ENCODE results near the gene ZFYVE28.

Gene ZFYVE28

GRCh38 chr4:2450394-2451035 lies 32.1 kb upstream of the ZFYVE28 start:
- Mint-ChIP-seq H3K4me3 (no peak overlapping the region), H3K4me1 (no peaks in the 10 kb centered on the region), H3K27ac (no peak overlapping the region), H3K27me3 (no peaks in the 10 kb centered on the region), H3K9me3 (no peaks in the 10 kb centered on the region), H3K36me3 (no peaks in the 10 kb centered on the region)
- peak; percentile 10 for ATAC-seq

DNA sequence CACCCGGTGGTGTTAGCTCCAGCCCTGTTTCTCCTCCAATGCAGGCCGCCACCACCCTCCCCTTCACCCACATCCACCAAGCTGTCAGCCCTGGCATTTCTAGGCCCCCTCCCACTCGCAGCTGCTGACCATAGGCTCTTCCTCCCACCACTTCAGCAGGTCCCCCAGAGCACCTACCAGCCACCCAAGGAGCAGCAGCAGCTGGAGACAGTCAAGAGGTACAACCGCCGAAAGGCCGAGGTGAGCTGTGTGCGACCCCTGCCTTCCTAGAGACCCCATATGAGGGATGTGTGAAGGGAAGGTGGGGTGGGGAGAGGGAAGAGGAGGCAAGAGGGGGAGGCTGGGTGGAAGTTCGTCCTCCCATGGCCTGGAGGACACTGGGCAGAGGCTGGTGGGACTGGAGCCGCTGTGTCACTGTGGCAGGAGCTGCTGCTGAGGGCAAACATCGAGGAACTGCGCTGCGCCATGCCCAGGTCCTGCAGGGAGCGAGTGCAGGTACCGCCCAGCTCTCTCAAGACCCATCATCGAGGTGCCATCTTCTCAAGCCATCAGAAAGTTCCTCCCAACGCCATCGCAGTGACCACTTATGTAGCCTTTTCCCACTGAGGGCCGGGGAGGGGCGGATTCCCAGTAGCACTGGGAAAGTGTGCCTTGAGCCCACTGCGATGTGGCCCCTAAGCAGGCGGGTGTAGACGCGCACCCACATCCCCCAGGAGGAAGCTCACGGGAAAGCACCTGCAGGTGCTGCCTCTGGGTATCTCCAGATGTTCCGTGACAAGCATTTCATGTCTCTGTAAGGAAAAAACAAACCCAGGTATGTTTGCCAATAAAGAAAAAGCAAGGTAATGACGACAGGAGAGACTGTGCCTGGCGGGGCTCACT lies 31.3 kb upstream of the ZFYVE28 start:
- H3K9me3 Mint-ChIP-seq, result no peaks in the 10 kb centered on the region
- no peaks in the 10 kb centered on the region for H3K27me3 Mint-ChIP-seq
- H3K36me3 Mint-ChIP-seq, result no peaks in the 10 kb centered on the region
- H3K27ac Mint-ChIP-seq, result no peak overlapping the region
- ATAC-seq, result peak; percentile 6
- no peaks in the 10 kb centered on the region for H3K4me1 Mint-ChIP-seq
- no peak overlapping the region for H3K4me3 Mint-ChIP-seq

DNA sequence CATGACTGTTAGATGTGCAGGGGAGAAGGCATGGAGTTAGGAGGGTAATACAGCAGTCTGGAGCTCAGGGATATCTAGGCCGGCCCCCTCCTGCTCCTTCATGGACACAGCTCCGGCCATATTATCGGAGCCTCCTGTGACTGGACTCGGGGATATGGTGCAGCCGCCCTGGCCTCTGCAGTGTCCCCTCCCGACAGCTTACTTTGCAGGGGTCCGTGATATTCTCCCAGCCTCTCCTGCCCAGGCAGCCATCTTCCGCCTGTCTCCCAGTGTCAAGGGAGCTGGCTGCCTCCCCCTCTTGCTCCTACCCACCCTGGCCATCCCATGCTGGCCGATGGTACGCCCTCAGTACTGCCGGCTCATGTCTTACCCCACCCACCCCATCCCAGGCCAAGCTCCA lies 30.6 kb upstream of the ZFYVE28 start:
- H3K4me3 Mint-ChIP-seq, result no peak overlapping the region
- H3K27ac Mint-ChIP-seq, result no peak overlapping the region
- no peaks in the 10 kb centered on the region for H3K4me1 Mint-ChIP-seq
- H3K36me3 Mint-ChIP-seq, result no peaks in the 10 kb centered on the region
- no peak for ATAC-seq
- no peaks in the 10 kb centered on the region for H3K9me3 Mint-ChIP-seq
- H3K27me3 Mint-ChIP-seq, result no peaks in the 10 kb centered on the region

GRCh38 chr4:2448589-2448988 lies 30.1 kb upstream of the ZFYVE28 start:
- H3K4me1 Mint-ChIP-seq, result no peaks in the 10 kb centered on the region
- no peak overlapping the region for H3K4me3 Mint-ChIP-seq
- no peak overlapping the region for H3K27ac Mint-ChIP-seq
- ATAC-seq, result peak; percentile 6
- H3K27me3 Mint-ChIP-seq, result no peaks in the 10 kb centered on the region
- no peaks in the 10 kb centered on the region for H3K9me3 Mint-ChIP-seq
- H3K36me3 Mint-ChIP-seq, result no peaks in the 10 kb centered on the region

GRCh38 chr4:2446656-2447564 lies 28.5 kb upstream of the ZFYVE28 start:
- no peaks in the 10 kb centered on the region for H3K36me3 Mint-ChIP-seq
- no peaks in the 10 kb centered on the region for H3K27me3 Mint-ChIP-seq
- H3K27ac Mint-ChIP-seq, result no peak overlapping the region
- peaks cover 2% of the 10 kb centered on the region for H3K4me1 Mint-ChIP-seq
- no peak overlapping the region for H3K4me3 Mint-ChIP-seq
- no peak for ATAC-seq
- no peaks in the 10 kb centered on the region for H3K9me3 Mint-ChIP-seq

- peaks cover 8% of the 10 kb centered on the region for H3K4me1 Mint-ChIP-seq
- no peaks in the 10 kb centered on the region for H3K36me3 Mint-ChIP-seq
- no peaks in the 10 kb centered on the region for H3K27me3 Mint-ChIP-seq
- no peak overlapping the region for H3K4me3 Mint-ChIP-seq
- H3K9me3 Mint-ChIP-seq, result no peaks in the 10 kb centered on the region
- no peak overlapping the region for H3K27ac Mint-ChIP-seq
- no peak for ATAC-seq
These were observed 27.1 kb upstream of the ZFYVE28 start for GRCh38 chr4:2445571-2445970.

DNA sequence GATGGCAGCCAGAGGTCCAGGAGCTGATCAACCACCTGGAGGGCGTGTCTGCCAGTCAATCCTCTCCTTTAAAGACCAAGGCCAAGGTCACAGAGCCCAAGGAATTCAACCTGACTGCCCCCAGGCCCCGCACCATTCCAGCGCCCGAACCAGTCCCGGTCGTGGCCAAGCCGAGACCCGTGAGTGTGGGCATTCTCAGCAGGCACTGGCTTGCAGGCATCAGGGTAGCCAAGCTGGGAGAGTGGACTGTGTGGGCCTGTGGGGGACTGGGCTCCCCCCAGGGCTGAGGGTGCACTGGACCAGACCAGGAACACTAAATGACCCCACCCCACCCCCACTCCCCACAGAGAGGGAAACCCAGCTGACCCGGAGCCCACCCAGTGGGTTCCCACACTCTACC lies 26.7 kb upstream of the ZFYVE28 start:
- no peaks in the 10 kb centered on the region for H3K27me3 Mint-ChIP-seq
- H3K4me3 Mint-ChIP-seq, result no peak overlapping the region
- no peak overlapping the region for H3K27ac Mint-ChIP-seq
- H3K36me3 Mint-ChIP-seq, result no peaks in the 10 kb centered on the region
- H3K4me1 Mint-ChIP-seq, result peaks cover 8% of the 10 kb centered on the region
- no peak for ATAC-seq
- no peaks in the 10 kb centered on the region for H3K9me3 Mint-ChIP-seq

DNA sequence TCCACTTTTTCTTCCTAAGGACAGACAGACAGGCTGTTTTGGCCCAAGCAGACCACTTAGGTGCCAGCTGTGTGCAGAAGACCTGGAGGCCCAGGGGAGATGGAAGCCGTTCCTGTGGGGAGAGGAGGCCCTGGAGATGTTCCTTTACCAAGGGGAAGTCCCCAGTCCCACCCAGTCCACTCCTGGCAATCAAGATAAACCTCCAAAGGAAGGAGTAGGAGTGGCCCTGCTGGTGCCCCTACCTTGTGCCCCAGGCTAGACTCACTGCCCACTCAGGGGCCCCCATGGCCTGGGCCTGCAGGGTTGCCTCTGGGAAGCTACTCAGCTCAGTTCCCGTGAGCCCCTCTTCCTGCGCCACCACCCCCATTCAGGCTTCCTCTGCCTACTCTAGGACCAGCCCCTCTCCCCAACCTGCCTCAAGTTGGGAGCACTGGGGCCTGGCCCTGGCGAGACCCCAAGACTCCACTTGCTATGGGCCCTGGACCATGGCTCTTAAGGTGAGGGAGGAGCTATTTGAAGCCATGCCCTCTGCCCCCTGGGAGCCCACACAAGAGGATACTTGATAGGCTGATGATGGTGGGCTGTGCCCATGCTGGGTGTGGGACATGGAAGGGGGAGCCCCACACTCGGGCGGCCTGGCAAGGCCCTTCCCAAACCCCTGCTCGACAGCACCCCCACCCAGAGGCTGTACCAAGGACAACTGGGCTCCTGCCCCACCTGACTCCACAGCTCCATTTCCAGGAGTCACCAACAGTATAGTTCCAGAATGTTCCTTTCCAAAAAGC lies 25.7 kb upstream of the ZFYVE28 start:
- no peaks in the 10 kb centered on the region for H3K27me3 Mint-ChIP-seq
- H3K27ac Mint-ChIP-seq, result no peak overlapping the region
- peaks cover 8% of the 10 kb centered on the region for H3K4me1 Mint-ChIP-seq
- no peaks in the 10 kb centered on the region for H3K36me3 Mint-ChIP-seq
- ATAC-seq, result no peak
- H3K4me3 Mint-ChIP-seq, result no peak overlapping the region
- no peaks in the 10 kb centered on the region for H3K9me3 Mint-ChIP-seq

DNA sequence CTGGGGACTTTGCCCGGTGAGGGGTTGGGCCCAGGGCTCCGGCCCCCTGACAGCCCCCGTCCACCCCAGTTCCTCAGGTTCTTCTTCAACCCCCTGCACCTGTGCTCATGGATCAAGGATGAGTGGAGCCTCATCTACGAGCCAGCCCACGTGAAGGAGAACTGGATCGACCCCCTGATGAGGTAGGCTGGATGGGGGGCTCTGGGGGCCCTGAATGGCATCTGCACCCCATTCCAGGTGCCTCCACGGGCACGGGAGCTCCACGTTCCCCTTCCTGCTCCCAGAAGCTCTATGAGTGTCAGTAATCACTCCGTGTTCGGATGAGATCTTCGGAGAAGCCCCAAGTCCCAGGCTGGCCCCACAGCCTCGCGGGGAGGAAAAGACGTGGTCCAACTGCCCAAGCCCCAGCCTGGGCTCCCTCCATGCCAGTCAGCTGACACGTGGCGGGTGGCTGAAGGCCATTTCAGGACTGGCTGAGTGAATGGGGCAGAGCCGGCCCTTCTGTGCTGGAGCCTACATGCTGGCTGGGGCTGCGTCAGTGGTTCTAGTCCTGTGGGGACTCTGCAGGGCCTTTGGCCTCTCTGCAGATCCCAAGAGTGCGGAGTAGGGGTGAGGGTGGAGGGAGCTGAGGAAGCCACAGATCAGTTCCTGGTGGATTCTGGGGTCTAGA lies 24.8 kb upstream of the ZFYVE28 start:
- Mint-ChIP-seq H3K4me3 (no peak overlapping the region), H3K27me3 (no peaks in the 10 kb centered on the region), H3K27ac (no peak overlapping the region), H3K4me1 (peaks cover 8% of the 10 kb centered on the region), H3K9me3 (no peaks in the 10 kb centered on the region), H3K36me3 (no peaks in the 10 kb centered on the region)
- no peak for ATAC-seq

- Mint-ChIP-seq H3K27ac (no peak overlapping the region), H3K36me3 (no peaks in the 10 kb centered on the region), H3K27me3 (no peaks in the 10 kb centered on the region), H3K4me3 (no peak overlapping the region), H3K9me3 (no peaks in the 10 kb centered on the region), H3K4me1 (peaks cover 8% of the 10 kb centered on the region)
- ATAC-seq, result no peak
These were observed 23.9 kb upstream of the ZFYVE28 start for GRCh38 chr4:2442175-2442993.

GRCh38 chr4:2441393-2442174 lies 23.1 kb upstream of the ZFYVE28 start:
- peaks cover 8% of the 10 kb centered on the region for H3K4me1 Mint-ChIP-seq
- no peak overlapping the region for H3K27ac Mint-ChIP-seq
- H3K27me3 Mint-ChIP-seq, result no peaks in the 10 kb centered on the region
- H3K36me3 Mint-ChIP-seq, result no peaks in the 10 kb centered on the region
- H3K9me3 Mint-ChIP-seq, result no peaks in the 10 kb centered on the region
- peak; percentile 84 for ATAC-seq
- H3K4me3 Mint-ChIP-seq, result no peak overlapping the region

- Mint-ChIP-seq H3K4me1 (peaks cover 8% of the 10 kb centered on the region), H3K9me3 (no peaks in the 10 kb centered on the region), H3K4me3 (no peak overlapping the region), H3K27me3 (peaks cover 1% of the 10 kb centered on the region), H3K27ac (no peak overlapping the region), H3K36me3 (no peaks in the 10 kb centered on the region)
- ATAC-seq, result no peak
These were observed 20.6 kb upstream of the ZFYVE28 start for GRCh38 chr4:2438822-2439718.

Data from stimulated activated memory B cell treated with anti-CD40 and anti-IgM and Interleukin-4, amounts not matched to agents 10 μg/mL and 1 μg/mL and 100 μg/mL, for 72 hours (primary cell).